Activated CD4-positive, alpha-beta T cell treated with anti-CD3 and anti-CD28 coated beads, Interleukin-2, amount 50 U/mL, for 1 hour (primary cell): ENCODE data around the gene TGM6.

ENCODE experiments used
- DNase-seq: peaks from one replicate; pipeline ENCODE4 v3.0.0-alpha.2; 2020

Gene TGM6

GRCh38 chr20:2365091-2365490 lies 15.6 kb upstream of the TGM6 start:
- DNase-seq, result no peak

GRCh38 chr20:2365666-2366065 lies 15.0 kb upstream of the TGM6 start:
- DNase-seq, result no peak

- DNase-seq, result no peak
Measured at GRCh38 chr20:2368621-2369020, 12.1 kb upstream of the TGM6 start.

GRCh38 chr20:2373098-2373497 lies 7.6 kb upstream of the TGM6 start:
- no peak for DNase-seq

- DNase-seq, result no peak
Measured at GRCh38 chr20:2374346-2375125, 6.2 kb upstream of the TGM6 start.

- DNase-seq, result no peak
Measured at GRCh38 chr20:2378893-2379292, 1.8 kb upstream of the TGM6 start.

GRCh38 chr20:2379511-2380229 lies 1.0 kb upstream of the TGM6 start:
- DNase-seq, result peak; percentile 10

GRCh38 chr20:2381303-2381702 lies 602 bp downstream of the TGM6 start:
- no peak for DNase-seq

GRCh38 chr20:2382833-2383232 lies 2.1 kb downstream of the TGM6 start:
- no peak for DNase-seq

- DNase-seq, result no peak
Measured at GRCh38 chr20:2385026-2385425, 4.3 kb downstream of the TGM6 start.

GRCh38 chr20:2385496-2385895 lies 4.8 kb downstream of the TGM6 start:
- no peak for DNase-seq

- no peak for DNase-seq
Measured at GRCh38 chr20:2386516-2387179, 5.9 kb downstream of the TGM6 start.

- DNase-seq, result peak; percentile 11
Measured at GRCh38 chr20:2387180-2387577, 6.5 kb downstream of the TGM6 start.

GRCh38 chr20:2387580-2387979 lies 6.9 kb downstream of the TGM6 start:
- no peak for DNase-seq

- DNase-seq, result no peak
Measured at GRCh38 chr20:2390951-2391675, 10.4 kb downstream of the TGM6 start.

GRCh38 chr20:2394411-2395055 lies 13.8 kb downstream of the TGM6 start:
- no peak for DNase-seq

GRCh38 chr20:2395136-2395535 lies 14.4 kb downstream of the TGM6 start:
- no peak for DNase-seq

- no peak for DNase-seq
Measured at GRCh38 chr20:2396241-2396814, 15.6 kb downstream of the TGM6 start.

GRCh38 chr20:2397091-2397490 lies 16.4 kb downstream of the TGM6 start:
- no peak for DNase-seq

GRCh38 chr20:2397595-2398145 lies 17.0 kb downstream of the TGM6 start:
- DNase-seq, result no peak

- no peak for DNase-seq
Measured at GRCh38 chr20:2398449-2398848, 17.7 kb downstream of the TGM6 start.

- no peak for DNase-seq
Measured at GRCh38 chr20:2399390-2399789, 18.7 kb downstream of the TGM6 start.
